ENCODE results near the gene FOXP1.

Gene FOXP1

GRCh38 chr3:71006810-71007785, 576.4 kb downstream of the FOXP1 start:
- no peak for DNase-seq (ENCODE audit: low read depth in 2 of 2)

- DNase-seq (ENCODE audit: low read depth in 2 of 2): no peak
Observed at GRCh38 chr3:71005702-71006321, 577.7 kb downstream of the FOXP1 start.

GRCh38 chr3:71003511-71003910, 580.0 kb downstream of the FOXP1 start:
- no peak for DNase-seq (ENCODE audit: low read depth in 2 of 2)

GRCh38 chr3:71002298-71002697, 581.2 kb downstream of the FOXP1 start:
- no peak for DNase-seq (ENCODE audit: low read depth in 2 of 2)

- DNase-seq (ENCODE audit: low read depth in 2 of 2): no peak
Observed at GRCh38 chr3:71001303-71001830, 582.2 kb downstream of the FOXP1 start.

GRCh38 chr3:71000483-71000882, 583.0 kb downstream of the FOXP1 start:
- no peak for DNase-seq (ENCODE audit: low read depth in 2 of 2)

GRCh38 chr3:70999730-71000129, 583.8 kb downstream of the FOXP1 start:
- no peak for DNase-seq (ENCODE audit: low read depth in 2 of 2)

GRCh38 chr3:70996082-70996481, 587.4 kb downstream of the FOXP1 start:
- DNase-seq (ENCODE audit: low read depth in 2 of 2): no peak

- DNase-seq (ENCODE audit: low read depth in 2 of 2): no peak
Observed at GRCh38 chr3:70994644-70995043, 588.9 kb downstream of the FOXP1 start.

GRCh38 chr3:70992562-70993204, 590.8 kb downstream of the FOXP1 start:
- no peak for DNase-seq (ENCODE audit: low read depth in 2 of 2)

- no peak for DNase-seq (ENCODE audit: low read depth in 2 of 2)
Observed at GRCh38 chr3:70992131-70992530, 591.4 kb downstream of the FOXP1 start.

- DNase-seq (ENCODE audit: low read depth in 2 of 2): no peak
Observed at GRCh38 chr3:70990723-70991122, 592.8 kb downstream of the FOXP1 start.

- no peak for DNase-seq (ENCODE audit: low read depth in 2 of 2)
Observed at GRCh38 chr3:70990185-70990584, 593.3 kb downstream of the FOXP1 start.

- DNase-seq (ENCODE audit: low read depth in 2 of 2): no peak
Observed at GRCh38 chr3:70989174-70989573, 594.4 kb downstream of the FOXP1 start.

- DNase-seq (ENCODE audit: low read depth in 2 of 2): no peak
Observed at GRCh38 chr3:70988111-70988510, 595.4 kb downstream of the FOXP1 start.

- DNase-seq (ENCODE audit: low read depth in 2 of 2): no peak
Observed at GRCh38 chr3:70985572-70985971, 598.0 kb downstream of the FOXP1 start.

- no peak for DNase-seq (ENCODE audit: low read depth in 2 of 2)
Observed at GRCh38 chr3:70984776-70985482, 598.6 kb downstream of the FOXP1 start.

GRCh38 chr3:70982700-70983140, 600.8 kb downstream of the FOXP1 start:
- no peak for DNase-seq (ENCODE audit: low read depth in 2 of 2)

- DNase-seq (ENCODE audit: low read depth in 2 of 2): no peak
Observed at GRCh38 chr3:70982284-70982683, 601.2 kb downstream of the FOXP1 start.

- no peak for DNase-seq (ENCODE audit: low read depth in 2 of 2)
Observed at GRCh38 chr3:70981231-70981880, 602.2 kb downstream of the FOXP1 start.

- DNase-seq (ENCODE audit: low read depth in 2 of 2): no peak
Observed at GRCh38 chr3:70980646-70981170, 602.8 kb downstream of the FOXP1 start.

Measured in stimulated activated CD4-positive, alpha-beta T cell treated with anti-CD3 and anti-CD28 coated beads, Interleukin-4, amount 100 ng/mL, for 48 hours (primary cell).